Bladder microvascular endothelial cell (primary cell): ENCODE data around the gene GIPC1. TPM values are rescaled to one million over a fixed set of nuclear protein-coding genes. Genes with fewer than 3 reads are reported as not detected.

Source experiments
- total RNA-seq: library from RNA; depleted of rRNA; stranded (reverse); fragments of >200 nt; gene quantifications from 2 replicates; pipeline ENCODE4 v1.2.3, GENCODE V29; 2014

GIPC1 gene, protein sequence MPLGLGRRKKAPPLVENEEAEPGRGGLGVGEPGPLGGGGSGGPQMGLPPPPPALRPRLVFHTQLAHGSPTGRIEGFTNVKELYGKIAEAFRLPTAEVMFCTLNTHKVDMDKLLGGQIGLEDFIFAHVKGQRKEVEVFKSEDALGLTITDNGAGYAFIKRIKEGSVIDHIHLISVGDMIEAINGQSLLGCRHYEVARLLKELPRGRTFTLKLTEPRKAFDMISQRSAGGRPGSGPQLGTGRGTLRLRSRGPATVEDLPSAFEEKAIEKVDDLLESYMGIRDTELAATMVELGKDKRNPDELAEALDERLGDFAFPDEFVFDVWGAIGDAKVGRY
- 129 and 137 TPM in 2 replicates for total RNA-seq

DNA sequence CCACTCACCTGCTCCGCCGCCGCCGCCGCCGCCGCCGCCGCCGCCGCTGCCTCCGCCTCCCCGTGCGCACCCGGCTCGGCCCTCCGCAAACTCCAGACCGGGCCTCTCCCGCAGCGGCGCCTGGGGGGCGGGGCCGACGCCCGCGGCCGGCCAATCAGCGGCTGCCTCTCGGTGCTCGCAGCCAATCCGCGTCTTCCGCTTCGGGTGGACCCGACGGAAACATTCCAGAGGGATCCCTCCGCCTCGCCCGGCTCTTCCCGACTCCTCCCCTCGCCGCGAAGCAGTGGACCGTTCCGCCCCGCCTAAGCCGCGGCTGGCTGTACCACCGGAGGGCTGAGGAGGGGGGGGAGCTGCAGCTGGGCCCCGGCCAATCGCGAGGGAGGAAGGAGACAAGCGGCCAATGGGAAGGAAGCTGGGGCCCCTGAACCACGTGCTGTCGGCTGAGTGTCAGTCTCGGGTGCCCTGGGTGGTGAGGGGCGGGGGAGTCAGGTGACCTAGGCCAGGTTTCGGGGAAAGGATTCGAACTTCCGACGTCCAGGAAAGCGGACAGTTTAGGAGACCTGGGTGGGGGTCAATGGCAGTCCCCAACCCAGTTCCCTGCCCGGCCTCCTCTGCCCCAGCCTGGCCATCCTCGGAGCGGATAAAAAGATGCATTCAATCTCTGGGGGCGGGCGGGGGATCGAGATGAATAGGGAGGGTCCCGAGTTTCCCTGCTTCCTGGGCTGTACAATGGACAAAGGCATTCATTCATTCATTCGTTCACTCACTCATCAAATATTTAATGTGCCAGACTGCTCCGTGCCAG is at the start of gene GIPC1:
GIPC1 (minus strand) TSS at position 99 of the 805 bp plus-strand sequence. CDS start 13,151 bp downstream, outside the sequence.

DNA sequence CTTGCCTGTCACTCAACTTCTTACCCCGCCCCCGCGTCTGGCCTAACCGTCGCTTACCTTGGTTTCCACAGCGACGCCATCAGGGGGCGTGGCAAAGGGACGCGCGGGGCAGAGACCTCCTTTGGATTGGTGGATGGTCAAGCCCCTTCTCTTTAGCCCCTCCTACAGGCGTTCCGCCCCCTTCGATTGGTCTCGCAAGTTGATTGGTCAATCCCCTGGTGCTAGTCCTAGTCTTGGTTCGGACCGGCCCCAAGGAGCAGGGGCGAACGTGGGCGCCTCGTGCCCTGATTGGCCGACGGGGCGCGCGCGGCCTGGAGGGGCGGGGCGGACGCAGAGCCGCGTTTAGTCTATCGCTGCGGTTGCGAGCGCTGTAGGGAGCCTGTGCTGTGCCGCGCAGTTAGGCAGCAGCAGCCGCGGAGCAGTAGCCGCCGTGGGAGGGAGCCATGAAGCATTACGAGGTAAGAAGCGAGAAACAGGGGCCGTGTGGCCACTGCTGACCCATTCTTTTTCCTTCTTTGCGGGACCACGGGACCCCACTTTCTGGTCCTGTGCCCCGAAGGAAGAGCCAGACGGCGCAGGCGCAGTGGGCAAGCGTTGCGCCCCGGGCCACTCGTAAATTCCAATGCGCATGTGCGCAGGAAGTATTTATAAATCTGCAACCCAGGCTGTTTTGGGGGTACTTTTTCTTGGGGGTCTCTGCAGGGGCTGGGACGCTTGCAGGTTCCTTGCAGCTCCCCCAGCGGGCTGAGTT is 33.5 kb upstream of the GIPC1 start, which contains the start of gene TECR:
TECR (plus strand) TSS at position 341 of the 751 bp plus-strand sequence; CDS start at position 444, 103 bp downstream.

DNA sequence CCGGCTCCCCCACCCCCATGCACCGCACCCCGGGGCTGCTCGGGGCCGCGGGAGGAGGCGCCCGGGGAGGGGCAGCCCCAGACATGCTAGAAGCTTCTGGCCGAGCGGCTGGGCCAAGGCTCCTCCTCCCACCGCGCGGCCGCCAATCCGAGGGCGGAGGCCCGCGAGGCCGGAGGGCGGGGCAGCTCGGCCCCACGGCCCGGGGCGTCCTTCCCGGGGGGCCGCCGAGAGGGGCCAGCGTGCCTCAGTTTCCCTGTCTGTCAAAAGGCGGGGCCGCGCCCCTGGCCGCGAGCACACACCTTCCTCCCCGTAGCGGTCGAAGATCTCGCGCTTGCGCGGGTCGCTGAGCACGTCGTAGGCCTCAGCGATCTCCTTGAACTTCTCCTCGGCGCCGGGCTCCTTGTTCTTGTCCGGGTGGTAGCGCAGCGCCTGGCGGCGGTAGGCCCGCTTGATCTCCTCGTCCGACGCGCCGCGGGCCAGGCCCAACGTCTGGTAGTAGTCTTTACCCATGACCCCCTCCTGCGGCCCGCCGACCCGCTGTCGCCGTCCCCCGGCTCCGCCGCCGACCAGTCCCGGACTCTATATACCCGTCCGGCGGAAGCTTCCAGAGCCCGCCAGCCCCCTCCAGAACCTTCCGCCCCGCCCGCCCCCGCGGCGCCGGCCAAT is 22.0 kb upstream of the GIPC1 start, which contains the start of gene DNAJB1:
DNAJB1 (minus strand) TSS at position 558 of the 666 bp plus-strand sequence; CDS start at position 510, 48 bp downstream.

DNA sequence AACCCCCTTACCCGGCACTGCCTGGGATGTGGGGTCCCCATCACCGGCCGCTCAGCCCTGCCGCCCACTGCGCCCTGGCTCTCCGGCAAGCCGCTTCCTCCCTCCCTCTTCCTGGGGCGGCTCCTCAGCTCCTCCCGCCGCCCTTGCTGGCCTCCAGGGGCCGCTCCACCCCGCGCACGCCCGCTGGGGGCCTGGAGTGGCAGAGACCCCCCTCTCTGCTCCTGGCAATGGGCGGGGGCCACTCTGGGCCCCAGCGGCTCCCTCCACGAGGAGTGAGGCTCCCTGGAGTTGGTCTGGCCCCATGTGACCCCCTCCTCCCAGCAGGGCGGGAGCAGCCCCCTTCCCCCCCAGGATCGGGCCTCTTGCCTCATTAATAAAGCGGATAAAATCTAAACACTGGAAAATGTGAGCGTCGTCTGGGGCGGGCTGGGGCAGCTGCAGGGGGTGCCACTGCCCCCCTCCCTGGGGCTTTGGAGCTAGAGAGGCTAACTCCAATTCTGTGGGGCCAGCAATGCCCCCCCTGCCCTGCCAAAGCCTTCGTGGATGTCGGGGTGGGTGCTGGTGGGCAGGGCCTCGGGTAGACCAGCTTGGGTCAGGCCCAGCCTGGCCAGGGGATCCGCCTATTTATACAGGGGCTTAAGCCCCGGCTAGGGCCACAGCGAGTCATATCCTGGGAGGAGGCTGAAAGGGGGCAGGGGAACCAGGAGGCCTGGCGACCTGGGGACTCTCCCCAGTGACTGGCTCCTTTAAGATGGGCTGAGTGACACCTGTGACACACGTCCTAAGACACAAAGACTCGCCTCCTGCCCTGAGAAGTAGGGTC is 20.5 kb downstream of the GIPC1 start, which contains the start of gene PTGER1:
PTGER1 (minus strand) TSS at position 104 of the 823 bp plus-strand sequence. CDS start 1,034 bp downstream, outside the sequence.

DNA sequence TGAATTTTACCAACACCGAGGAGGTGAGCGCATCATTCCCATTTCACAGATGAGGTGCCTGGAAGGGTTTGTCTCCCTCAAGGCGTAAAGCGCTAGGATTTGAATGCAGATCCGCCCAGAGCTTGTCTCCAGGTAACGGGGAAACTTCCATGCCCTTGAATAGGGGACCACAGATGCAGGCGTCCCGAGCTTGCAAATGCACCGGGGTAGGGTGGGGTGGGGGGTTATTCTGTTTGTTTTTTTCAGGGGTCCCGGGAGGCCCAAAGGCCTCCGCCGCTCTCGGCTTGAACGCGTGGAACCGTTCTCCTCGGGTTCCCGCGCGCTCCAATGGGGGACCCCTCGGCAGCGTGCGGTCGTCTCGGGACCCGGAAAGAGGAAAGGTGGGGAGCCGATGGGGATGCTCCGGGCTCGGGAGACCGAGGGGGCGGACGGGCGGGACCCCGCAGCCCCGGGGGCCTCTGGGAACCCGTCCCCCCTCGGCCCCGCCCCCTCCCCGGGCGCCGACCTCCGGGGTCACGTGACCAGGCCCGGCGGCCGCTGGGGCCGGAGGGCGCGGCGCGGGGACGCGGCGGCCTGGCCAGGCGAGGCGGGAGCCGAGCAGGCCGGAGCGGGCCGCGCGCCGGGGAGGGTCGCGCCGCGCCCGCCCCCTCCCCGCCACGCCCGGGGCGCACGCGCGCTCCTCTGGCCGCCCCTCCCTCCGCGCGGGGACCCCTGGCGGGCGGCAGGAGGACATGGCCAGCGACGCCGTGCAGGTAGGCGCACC is 63.0 kb downstream of the GIPC1 start, which contains the start of gene PKN1:
PKN1 (plus strand) TSS at position 516 of the 763 bp plus-strand sequence; CDS start at position 732, 216 bp downstream.

Other genes starting within 250 kb of the GIPC1 start
- gene ADGRE5, start 114.7 kb downstream of the GIPC1 start, total RNA-seq = 1.3 and 12.8 TPM in 2 replicates
- 77.7 and 97.1 TPM in 2 replicates for gene DDX39A, start 76.8 kb downstream of the GIPC1 start, total RNA-seq
- 209 and 330 TPM in 2 replicates for gene PKN1, start 62.8 kb downstream of the GIPC1 start, total RNA-seq
- gene PTGER1, start 20.8 kb downstream of the GIPC1 start, total RNA-seq = 0.16 TPM in 1 of 2 replicates, not detected in the other
- gene DNAJB1, start 22.3 kb upstream of the GIPC1 start, total RNA-seq = 19.6 and 40.4 TPM in 2 replicates
- gene TECR, start 33.5 kb upstream of the GIPC1 start, total RNA-seq = 12.0 and 23.1 TPM in 2 replicates
- gene NDUFB7, start 75.9 kb upstream of the GIPC1 start, total RNA-seq = 210 and 463 TPM in 2 replicates
- gene CLEC17A, start 87.0 kb upstream of the GIPC1 start, total RNA-seq = 0.06 TPM in 1 of 2 replicates, not detected in the other
- not detected in 2 replicates for gene ADGRE3, start 178.7 kb upstream of the GIPC1 start, total RNA-seq
- gene ZNF333, start 193.9 kb upstream of the GIPC1 start, total RNA-seq = 5.7 and 15.8 TPM in 2 replicates